ENCODE measurements around the gene HSPBP1. TPM values are rescaled to one million over a fixed set of nuclear protein-coding genes. Genes with fewer than 3 reads are reported as not detected.

HSPBP1 gene
- total RNA-seq, 2 donors from 2014 or later = 29.0 to 82.3 TPM

- H3K27ac ChIP-seq = no peak overlapping the region
- no peaks in the 10 kb centered on the region for H3K27me3 ChIP-seq
- TF ChIP-seq CTCF (IDR thresholded peaks at IDR 0.05) = no peak
- DNase-seq = no peak
- H3K4me1 ChIP-seq = no peaks in the 10 kb centered on the region
- intact Hi-C loops (cut with DNase I) = no loop called here
- H3K9me3 ChIP-seq = no peaks in the 10 kb centered on the region
- H3K4me3 ChIP-seq = no peak overlapping the region
- no peak overlapping the region for H3K9ac ChIP-seq (ENCODE audit: low read depth in 2 of 2, low read length in 2 of 2)
- H3K36me3 ChIP-seq = no peaks in the 10 kb centered on the region
Measured at GRCh38 chr19:55314396-55314795, 34.5 kb upstream of the HSPBP1 start.

- no peaks in the 10 kb centered on the region for H3K27me3 ChIP-seq
- no peak overlapping the region for H3K4me3 ChIP-seq
- no peak overlapping the region for H3K9ac ChIP-seq (ENCODE audit: low read depth in 2 of 2, low read length in 2 of 2)
- no peaks in the 10 kb centered on the region for H3K36me3 ChIP-seq
- no peak overlapping the region for H3K27ac ChIP-seq
- H3K4me1 ChIP-seq = no peaks in the 10 kb centered on the region
- intact Hi-C loops (cut with DNase I) = no loop called here
- no peaks in the 10 kb centered on the region for H3K9me3 ChIP-seq
- no peak for TF ChIP-seq CTCF (IDR thresholded peaks at IDR 0.05)
- DNase-seq = no peak
Measured at GRCh38 chr19:55312621-55313512, 33.0 kb upstream of the HSPBP1 start.

- H3K9me3 ChIP-seq = no peaks in the 10 kb centered on the region
- no peaks in the 10 kb centered on the region for H3K4me1 ChIP-seq
- no peaks in the 10 kb centered on the region for H3K36me3 ChIP-seq
- DNase-seq = no peak
- no peak for TF ChIP-seq CTCF (IDR thresholded peaks at IDR 0.05)
- H3K9ac ChIP-seq (ENCODE audit: low read depth in 2 of 2, low read length in 2 of 2) = no peak overlapping the region
- no peaks in the 10 kb centered on the region for H3K27me3 ChIP-seq
- no peak overlapping the region for H3K4me3 ChIP-seq
- H3K27ac ChIP-seq = no peak overlapping the region
- intact Hi-C loops (cut with DNase I) = no loop called here
Measured at GRCh38 chr19:55311797-55312196, 31.9 kb upstream of the HSPBP1 start.

GRCh38 chr19:55311397-55311796 is 31.5 kb upstream of the HSPBP1 start:
- Histone ChIP-seq H3K27me3 (no peaks in the 10 kb centered on the region), H3K36me3 (no peaks in the 10 kb centered on the region), H3K9ac (ENCODE audit: low read depth in 2 of 2, low read length in 2 of 2) (no peak overlapping the region), H3K4me1 (no peaks in the 10 kb centered on the region), H3K4me3 (no peak overlapping the region), H3K9me3 (no peaks in the 10 kb centered on the region), H3K27ac (no peak overlapping the region)
- no peak for TF ChIP-seq CTCF (IDR thresholded peaks at IDR 0.05)
- DNase-seq = no peak
- intact Hi-C loops (cut with DNase I) = no loop called here

- H3K9me3 ChIP-seq = no peaks in the 10 kb centered on the region
- intact Hi-C loops (cut with DNase I) = no loop called here
- no peak for DNase-seq
- no peaks in the 10 kb centered on the region for H3K27me3 ChIP-seq
- no peak for TF ChIP-seq CTCF (IDR thresholded peaks at IDR 0.05)
- H3K9ac ChIP-seq (ENCODE audit: low read depth in 2 of 2, low read length in 2 of 2) = no peak overlapping the region
- no peaks in the 10 kb centered on the region for H3K4me1 ChIP-seq
- no peaks in the 10 kb centered on the region for H3K36me3 ChIP-seq
- no peak overlapping the region for H3K27ac ChIP-seq
- no peak overlapping the region for H3K4me3 ChIP-seq
Measured at GRCh38 chr19:55310498-55310897, 30.6 kb upstream of the HSPBP1 start.
